Left ventricle myocardium inferior (tissue), 1 donor: ENCODE data around the gene MAML3. TPM values are rescaled to one million over a fixed set of nuclear protein-coding genes. Genes with fewer than 3 reads are reported as not detected.

Experiments used
- DNase-seq: peaks from one replicate; pipeline ENCODE4 v3.0.0-alpha.2; 2020
- H3K27ac ChIP-seq: fragments of 200-600 bp; replicated peaks from 2 replicates; pipeline ENCODE4 v1.8.0; 2021
- H3K27me3 ChIP-seq: fragments of 200-600 bp; 2 replicates; pipeline ENCODE4 v1.8.0; 2021; ENCODE audit warnings: low read depth
- H3K36me3 ChIP-seq: fragments of 200-600 bp; 2 replicates; pipeline ENCODE4 v1.8.0; 2021
- H3K4me1 ChIP-seq: fragments of 200-600 bp; 2 replicates; pipeline ENCODE4 v1.8.0; 2021
- H3K4me3 ChIP-seq: fragments of 200-600 bp; 2 replicates; pipeline ENCODE4 v1.8.0; 2021; ENCODE audit warnings: mild to moderate bottlenecking, moderate library complexity
- H3K9me3 ChIP-seq: fragments of 200-600 bp; replicated peaks from 2 replicates; pipeline ENCODE4 v1.8.0; 2021
- CTCF ChIP-seq: fragments of 200-600 bp; IDR thresholded peaks from 2 replicates; pipeline ENCODE4 v1.8.0; 2021; ENCODE audit warnings: antibody characterized with exemption, mild to moderate bottlenecking, borderline replicate concordance
- intact Hi-C: fragments of 100-400 bp; cut with micrococcal nuclease; formaldehyde crosslinking; loops from one replicate; pipeline ENCODE4 v1.11.0; 2022
- total RNA-seq: library from RNA; stranded (reverse); fragmentation: NEBNext Ultra II Directional; extraction: Animal tissue kit (Norgen Biotek cat#: 25700); gene quantifications from one replicate; pipeline ENCODE4 v1.2.1, GENCODE V29; 2021
- donor health status: DM: no; HTN: yes; CAD: no; lungs with severe emphysema.

Gene MAML3
- total RNA-seq, 1 donor from 2014 or later: 2.6 TPM

DNA sequence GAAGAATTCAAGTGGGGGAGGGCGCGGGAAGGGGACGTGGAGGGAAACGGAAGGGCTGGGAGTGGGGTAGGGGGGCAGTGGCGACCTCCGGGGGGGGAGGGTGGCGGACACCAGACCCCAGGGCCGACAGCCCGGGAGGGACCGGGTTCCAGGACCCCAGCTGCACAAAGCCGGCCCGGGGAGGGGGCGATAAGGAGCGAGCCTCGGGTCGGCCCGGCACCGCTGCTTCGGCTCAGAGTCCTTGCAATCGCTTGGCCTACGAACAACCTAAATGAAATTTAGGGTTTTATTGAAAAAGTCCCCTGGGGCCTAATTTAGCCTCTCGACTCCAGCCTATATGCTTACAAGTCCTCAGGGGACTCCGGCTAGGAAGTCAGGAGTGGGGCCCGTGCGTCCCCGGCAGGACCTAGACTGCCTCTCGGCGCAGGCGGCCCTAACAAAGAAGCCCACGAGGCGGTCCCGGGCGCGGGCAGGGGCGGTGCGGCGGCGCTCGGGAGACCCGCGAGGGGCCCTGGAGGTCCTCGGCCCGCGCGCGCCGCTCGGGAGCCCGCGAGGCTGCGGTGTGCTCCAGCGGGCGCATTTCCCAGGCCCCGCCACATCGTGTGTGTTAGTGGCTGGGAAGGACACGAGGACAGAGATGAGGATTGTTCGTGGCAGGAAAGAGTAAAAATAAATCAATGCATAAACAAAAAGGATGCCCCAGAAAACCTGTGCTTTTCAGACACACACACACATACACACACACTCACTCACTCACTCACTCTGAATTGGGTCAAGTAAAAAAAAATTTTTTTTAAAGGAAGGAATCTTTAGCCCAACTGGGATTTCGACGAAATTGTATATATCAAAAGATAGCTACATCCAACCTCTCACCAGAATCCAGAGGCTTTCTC is 418.4 kb downstream of the MAML3 start:
- peak overlapping the region; percentile 66 for H3K4me3 ChIP-seq
- no peaks in the 10 kb centered on the region for H3K27me3 ChIP-seq
- intact Hi-C loops: loop anchor here (10.0 kb wide), 1 partner anchor 519 kb away; no protein-coding TSS in a partner anchor
- H3K9me3 ChIP-seq: no peaks in the 10 kb centered on the region
- DNase-seq: peak; percentile 35
- no peak for TF ChIP-seq CTCF
- H3K4me1 ChIP-seq: peaks cover 66% of the 10 kb centered on the region
- peak overlapping the region; percentile 77 for H3K27ac ChIP-seq
- H3K36me3 ChIP-seq: no peaks in the 10 kb centered on the region

DNA sequence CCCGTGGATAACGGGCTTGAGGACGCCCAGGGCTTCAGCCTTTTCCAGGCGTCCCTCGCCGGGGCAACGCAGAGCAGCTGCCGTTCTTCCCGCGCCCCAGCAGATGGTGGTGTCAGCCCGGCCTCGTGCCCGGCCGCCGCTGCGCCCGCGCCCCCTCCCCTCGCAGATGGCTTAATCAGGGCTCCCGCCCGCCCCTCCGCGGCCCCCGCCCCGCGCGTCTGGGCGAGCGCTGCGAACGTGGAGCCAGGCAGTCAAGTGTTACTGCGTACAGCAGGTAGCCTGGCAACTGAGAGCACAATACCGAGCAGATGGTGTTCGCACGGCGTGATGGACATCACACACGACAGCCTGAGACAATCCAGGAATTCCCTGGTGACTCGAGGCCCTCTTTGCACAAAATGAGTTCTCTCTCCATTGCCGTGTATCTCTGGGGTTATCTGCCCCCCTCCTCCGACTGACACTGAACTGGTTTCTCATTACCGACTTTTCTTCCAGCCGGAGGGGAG is 419.1 kb downstream of the MAML3 start:
- peak; percentile 90 for DNase-seq
- intact Hi-C loops: loop anchor here (10.0 kb wide), 1 partner anchor 520 kb away; no protein-coding TSS in a partner anchor
- H3K4me1 ChIP-seq: peaks cover 59% of the 10 kb centered on the region
- H3K27ac ChIP-seq: peak overlapping the region; percentile 77
- H3K36me3 ChIP-seq: no peaks in the 10 kb centered on the region
- H3K4me3 ChIP-seq: peak overlapping the region; percentile 66
- no peaks in the 10 kb centered on the region for H3K27me3 ChIP-seq
- TF ChIP-seq CTCF: peak; percentile 93
- H3K9me3 ChIP-seq: no peaks in the 10 kb centered on the region

GRCh38 chr4:139734201-139734874 is 419.6 kb downstream of the MAML3 start:
- DNase-seq: no peak
- intact Hi-C loops: loop anchor here (10.0 kb wide), 1 partner anchor 520 kb away; no protein-coding TSS in a partner anchor
- Histone ChIP-seq H3K4me3 (peak overlapping the region; percentile 66), H3K27me3 (no peaks in the 10 kb centered on the region), H3K36me3 (no peaks in the 10 kb centered on the region), H3K27ac (peak overlapping the region; percentile 77), H3K9me3 (no peaks in the 10 kb centered on the region), H3K4me1 (peaks cover 53% of the 10 kb centered on the region)
- TF ChIP-seq CTCF: no peak

DNA sequence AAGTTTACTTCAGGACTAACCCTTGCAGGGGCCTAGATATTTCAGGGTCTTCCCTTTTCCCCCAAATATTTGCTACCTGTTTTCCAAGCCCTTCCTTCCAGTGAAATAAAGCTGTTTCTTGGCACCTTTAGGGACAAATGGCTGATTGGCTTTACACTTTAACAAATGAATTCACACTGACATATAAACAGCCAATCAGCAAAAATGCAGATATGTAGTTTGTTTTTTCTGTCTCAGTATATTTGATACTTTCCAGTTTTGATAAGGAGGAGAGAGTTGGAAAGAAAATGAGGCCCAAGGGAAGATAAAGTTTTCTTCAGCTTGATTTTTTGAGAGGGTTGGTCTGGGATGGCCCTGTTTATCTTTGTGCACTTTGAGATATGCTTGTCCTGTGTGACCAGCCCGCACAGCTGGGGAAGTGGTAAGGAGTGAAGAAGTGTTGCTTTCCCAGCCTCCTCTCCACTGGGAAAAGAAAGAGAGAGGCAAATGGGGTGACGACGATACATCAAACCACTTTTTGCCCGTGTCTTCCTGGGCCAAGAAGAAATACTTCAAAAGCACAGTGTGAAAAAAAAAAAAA is 420.9 kb downstream of the MAML3 start:
- no peak for DNase-seq
- Histone ChIP-seq H3K36me3 (no peaks in the 10 kb centered on the region), H3K27ac (peak overlapping the region; percentile 16), H3K4me3 (no peak overlapping the region), H3K27me3 (no peaks in the 10 kb centered on the region), H3K4me1 (peaks cover 41% of the 10 kb centered on the region), H3K9me3 (no peaks in the 10 kb centered on the region)
- intact Hi-C loops: loop anchor here (10.0 kb wide), 1 partner anchor 522 kb away; no protein-coding TSS in a partner anchor
- no peak for TF ChIP-seq CTCF

- intact Hi-C loops: loop anchor here (10.0 kb wide), 1 partner anchor 596 kb away; no protein-coding TSS in a partner anchor
These were observed 425.1 kb downstream of the MAML3 start for GRCh38 chr4:139728840-139729239.

More at GRCh38 chr4:139728840-139729239, 425.1 kb downstream of the MAML3 start:
- no peaks in the 10 kb centered on the region for H3K27me3 ChIP-seq
- no peak for TF ChIP-seq CTCF
- H3K27ac ChIP-seq: no peak overlapping the region
- H3K4me3 ChIP-seq: no peak overlapping the region
- H3K9me3 ChIP-seq: no peaks in the 10 kb centered on the region
- DNase-seq: no peak
- H3K36me3 ChIP-seq: peaks cover 6% of the 10 kb centered on the region
- H3K4me1 ChIP-seq: peaks cover 13% of the 10 kb centered on the region
